HG02870 (cell line): ENCODE results near the gene TATDN3.
A peak's percentile ranks its signal among the peaks of the same experiment; 100 is the strongest.
"Not testable (repeated sequence)": the region's sequence is repeated elsewhere in the genome, so short reads cannot be mapped to it uniquely, and the experiment has no call there.

Experiments used
- ATAC-seq: cut with Tn5 transposase; IDR thresholded peaks from one replicate; pipeline ENCODE4 v1.9.1; 2021; ENCODE audit warnings: mild to moderate bottlenecking, moderate library complexity; ENCODE audit not compliant: unreplicated experiment

Gene TATDN3, protein sequence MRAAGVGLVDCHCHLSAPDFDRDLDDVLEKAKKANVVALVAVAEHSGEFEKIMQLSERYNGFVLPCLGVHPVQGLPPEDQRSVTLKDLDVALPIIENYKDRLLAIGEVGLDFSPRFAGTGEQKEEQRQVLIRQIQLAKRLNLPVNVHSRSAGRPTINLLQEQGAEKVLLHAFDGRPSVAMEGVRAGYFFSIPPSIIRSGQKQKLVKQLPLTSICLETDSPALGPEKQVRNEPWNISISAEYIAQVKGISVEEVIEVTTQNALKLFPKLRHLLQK

GRCh38 chr1:212791676-212792395 is at the start of gene TATDN3, which contains the start of gene NSL1:
TSS of gene TATDN3 (plus strand) at chr1:212791894. CDS start at chr1:212791922, 28 bp downstream.
TSS of gene NSL1 (minus strand) at chr1:212791777. CDS start at chr1:212791763, 14 bp downstream.
- peak; percentile 53 for ATAC-seq

DNA sequence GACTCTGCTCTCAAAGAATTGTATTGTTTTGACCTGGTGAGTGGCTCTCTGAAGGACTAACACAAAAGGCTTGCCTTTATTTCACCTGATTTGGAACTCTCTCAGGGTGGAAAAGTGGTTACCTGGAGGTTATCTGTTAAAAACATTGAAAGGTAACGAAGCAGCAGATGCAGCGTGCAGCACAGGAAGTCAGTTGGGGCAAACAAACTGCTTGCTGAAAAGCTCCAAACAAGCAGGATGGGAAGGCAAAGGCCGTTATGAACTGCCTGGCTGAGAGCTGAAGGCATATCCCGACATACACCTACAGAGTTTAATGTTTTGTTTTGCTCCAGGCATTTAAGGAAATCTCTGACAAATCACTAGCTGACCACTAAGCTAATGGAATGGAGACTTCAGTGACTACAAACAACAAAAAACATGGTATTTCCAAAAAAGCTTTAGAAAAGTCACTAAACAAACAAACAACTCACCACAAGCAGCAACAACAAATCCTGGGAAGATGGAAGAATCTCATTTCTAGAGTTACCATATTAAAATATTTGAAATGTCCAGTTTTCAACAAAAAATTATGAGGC is 47.7 kb upstream of the TATDN3 start:
- ATAC-seq: no peak

DNA sequence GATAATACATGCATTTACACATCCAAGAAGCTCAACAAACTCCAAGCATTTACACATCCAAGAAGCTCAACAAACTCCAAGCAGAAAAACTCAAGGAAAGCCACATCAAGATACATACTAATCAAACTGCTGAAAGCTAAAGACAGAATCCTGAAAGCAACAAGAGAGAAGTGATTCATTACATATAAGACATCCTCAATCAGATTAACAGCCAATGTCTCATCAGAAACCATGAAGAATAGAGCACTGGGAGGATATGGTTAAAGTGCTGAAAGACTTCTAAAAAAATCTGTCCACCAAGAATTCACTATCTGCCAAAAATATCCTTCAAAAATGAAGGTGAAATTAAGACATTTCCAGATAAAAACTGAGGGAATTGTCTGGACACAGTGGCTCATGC is 46.4 kb upstream of the TATDN3 start:
- ATAC-seq: no peak

DNA sequence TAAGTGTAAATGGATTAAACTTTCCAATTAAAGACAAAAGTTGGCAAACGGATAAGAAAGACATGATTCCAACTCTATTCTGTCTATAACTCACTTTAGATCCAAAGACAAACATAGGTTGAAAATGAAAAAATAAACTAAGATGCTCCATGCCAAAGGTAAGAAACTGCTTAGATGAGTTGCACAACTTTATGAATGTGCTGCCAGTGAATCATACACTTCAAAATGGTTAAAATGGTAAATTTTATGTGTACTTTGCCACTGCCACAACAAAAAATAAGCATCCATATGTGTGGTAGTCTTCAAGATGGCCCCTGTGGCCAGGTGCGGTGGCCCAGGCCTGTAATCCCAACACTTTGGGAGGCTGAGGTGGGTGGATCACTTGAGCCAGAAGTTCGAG is 45.1 kb upstream of the TATDN3 start:
- ATAC-seq: no peak

- ATAC-seq: no peak
These were observed 41.7 kb upstream of the TATDN3 start for GRCh38 chr1:212749821-212750535.

DNA sequence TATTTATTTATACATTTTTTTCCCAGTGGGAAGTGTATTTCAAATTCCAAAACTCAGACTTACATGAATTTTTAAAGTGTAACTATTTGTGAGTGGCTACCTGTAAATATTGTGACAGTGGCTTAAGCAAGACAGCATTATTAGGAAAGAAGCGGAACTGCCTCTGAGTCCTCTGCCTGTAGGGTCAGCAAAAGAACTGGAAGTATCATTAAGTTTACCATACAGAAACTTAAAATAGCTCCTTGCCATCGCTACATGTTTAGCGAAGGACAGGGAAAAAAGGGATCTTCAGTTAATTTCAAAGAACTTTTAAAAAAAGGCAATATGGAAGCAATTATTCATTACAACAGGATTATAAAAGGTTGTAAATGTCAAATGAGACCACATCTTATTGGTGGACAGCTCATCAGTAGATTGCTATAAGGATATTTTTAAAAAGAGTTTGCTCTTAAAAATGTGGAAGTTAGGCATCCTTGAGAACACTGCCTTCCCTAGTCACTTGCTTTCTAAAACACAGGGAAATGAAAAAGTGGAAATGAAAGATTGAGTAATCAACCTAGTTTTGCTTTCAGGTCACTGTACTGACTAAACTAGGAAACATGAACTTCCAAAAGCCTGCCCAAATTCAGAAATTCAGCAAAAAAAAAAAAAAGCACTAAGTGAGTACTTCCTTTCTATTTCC is 39.3 kb upstream of the TATDN3 start:
- no peak for ATAC-seq

- ATAC-seq: no peak
These were observed 38.7 kb upstream of the TATDN3 start for GRCh38 chr1:212752934-212753497.

DNA sequence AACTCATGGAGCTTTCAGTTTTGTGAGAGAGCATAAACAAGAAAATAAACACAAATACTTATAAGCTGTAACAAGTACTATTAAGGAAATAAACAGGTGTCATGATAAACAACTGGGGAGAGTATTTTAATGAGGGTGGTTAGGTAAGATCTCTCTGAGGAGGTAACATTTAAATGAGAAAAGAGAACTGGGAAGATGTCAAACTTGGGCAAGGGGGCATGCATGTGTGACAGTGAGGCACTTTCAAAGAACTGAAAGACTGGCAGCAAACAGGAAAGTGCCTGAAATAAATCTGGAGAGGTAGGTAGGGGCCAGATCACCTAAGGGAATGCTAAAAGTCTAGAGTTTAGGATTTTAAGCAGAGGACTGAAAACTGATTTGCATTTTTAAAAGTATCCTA is 37.9 kb upstream of the TATDN3 start:
- ATAC-seq: no peak

DNA sequence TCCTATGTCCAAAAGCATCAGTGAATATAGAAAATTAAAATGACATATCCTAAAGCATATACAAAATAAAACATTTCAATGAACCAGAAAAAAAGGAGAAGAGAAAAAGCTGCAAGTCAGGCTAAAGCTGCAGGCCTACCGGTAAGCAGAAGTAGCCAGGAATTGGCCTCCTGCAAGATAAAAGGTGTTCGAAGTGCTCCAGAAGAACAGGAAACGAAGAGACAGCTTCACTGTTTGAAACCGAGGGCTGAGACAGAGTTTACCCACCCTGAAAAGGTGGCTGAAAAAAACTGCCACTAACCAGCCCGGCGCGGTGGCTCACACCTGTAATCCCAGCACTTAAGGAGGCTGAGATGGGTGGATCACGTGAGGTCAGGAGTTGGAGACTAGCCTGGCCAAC is 37.5 kb upstream of the TATDN3 start:
- peak; percentile 42 for ATAC-seq

DNA sequence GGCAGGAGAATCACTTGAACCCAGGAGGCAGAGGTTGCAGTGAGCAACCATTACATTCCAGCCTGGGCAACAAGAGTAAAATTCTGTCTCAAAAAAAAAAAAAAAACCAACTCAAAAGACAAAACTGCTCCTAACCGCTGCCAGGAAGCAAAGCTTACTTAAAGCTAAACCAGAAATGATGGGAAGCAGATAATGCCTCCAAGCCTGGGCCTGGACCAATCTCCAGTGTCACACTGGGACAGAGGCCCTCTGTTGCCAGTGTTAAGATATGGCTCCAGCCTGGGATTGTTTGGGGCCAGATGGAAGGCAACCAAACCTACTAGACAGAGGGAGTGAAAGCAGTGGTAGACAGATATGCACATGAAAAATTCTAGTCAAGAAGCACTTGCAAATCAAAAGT is 37.0 kb upstream of the TATDN3 start:
- ATAC-seq: no peak

GRCh38 chr1:212759683-212760082 is 32.0 kb upstream of the TATDN3 start:
- no peak for ATAC-seq

GRCh38 chr1:212760126-212760823 is 31.4 kb upstream of the TATDN3 start:
- ATAC-seq: no peak

GRCh38 chr1:212762234-212762633 is 29.5 kb upstream of the TATDN3 start:
- ATAC-seq: no peak

DNA sequence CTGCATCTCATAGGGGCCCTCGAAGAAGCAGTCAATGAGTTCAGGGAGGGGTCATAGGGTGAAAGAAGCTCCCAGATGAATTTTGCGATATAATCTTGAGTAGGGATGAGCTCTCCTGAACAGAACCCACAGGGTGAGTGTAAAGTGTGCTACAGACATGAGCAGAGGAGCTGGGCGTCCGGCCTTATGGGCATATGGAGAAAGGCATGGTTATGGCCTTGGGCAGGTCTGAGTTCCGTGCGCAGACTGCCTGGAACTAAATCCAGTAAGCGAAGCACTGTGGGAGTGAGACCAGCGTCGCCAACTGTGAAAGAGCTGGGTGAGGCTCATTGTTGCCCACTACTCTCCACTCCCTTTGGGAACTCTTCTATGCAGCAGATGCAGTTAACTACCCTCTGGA is 28.9 kb upstream of the TATDN3 start:
- no peak for ATAC-seq

DNA sequence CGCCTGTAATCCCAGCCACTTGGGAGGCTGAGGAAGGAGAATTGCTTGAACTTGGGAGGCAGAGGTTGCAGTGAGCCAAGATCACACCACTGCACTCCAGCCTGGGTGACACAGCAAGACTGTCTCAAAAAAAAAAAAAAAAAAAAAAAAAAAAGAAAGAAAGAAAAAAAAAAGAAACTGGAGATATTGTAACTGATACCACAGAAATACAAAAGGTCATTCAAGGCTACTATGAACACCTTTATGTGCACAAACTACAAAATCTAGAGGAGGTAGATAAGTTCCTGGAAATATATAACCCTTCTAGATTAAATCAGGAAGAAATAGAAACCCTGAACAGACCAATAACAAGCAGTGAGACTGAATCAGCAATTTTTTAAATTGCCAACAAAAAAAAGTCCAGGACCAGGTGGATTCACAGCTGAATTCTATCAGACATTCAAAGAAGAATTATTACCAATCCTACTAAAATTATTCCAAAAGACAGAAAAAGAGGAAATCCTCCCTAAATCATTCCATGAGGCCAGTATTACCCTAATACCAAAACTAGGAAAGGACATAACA is 26.9 kb upstream of the TATDN3 start:
- ATAC-seq: not testable (repeated sequence)

DNA sequence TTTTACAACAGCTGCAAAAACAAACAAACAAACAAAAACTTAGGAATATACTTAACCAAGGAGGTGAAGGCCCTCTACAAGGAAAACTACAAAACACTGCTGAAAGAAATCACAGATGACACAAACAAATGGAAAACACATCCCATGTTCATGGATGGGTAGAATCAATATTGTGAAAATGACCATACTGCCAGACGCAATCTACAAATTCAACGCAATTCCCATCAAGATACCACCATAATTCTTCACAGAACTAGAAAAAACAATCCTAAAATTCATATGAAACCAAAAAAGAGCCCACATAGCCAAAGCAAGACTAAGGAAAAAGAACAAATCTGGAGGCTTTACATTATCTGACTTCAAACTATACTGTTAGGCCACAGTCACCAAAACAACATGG is 24.9 kb upstream of the TATDN3 start:
- not testable (repeated sequence) for ATAC-seq

DNA sequence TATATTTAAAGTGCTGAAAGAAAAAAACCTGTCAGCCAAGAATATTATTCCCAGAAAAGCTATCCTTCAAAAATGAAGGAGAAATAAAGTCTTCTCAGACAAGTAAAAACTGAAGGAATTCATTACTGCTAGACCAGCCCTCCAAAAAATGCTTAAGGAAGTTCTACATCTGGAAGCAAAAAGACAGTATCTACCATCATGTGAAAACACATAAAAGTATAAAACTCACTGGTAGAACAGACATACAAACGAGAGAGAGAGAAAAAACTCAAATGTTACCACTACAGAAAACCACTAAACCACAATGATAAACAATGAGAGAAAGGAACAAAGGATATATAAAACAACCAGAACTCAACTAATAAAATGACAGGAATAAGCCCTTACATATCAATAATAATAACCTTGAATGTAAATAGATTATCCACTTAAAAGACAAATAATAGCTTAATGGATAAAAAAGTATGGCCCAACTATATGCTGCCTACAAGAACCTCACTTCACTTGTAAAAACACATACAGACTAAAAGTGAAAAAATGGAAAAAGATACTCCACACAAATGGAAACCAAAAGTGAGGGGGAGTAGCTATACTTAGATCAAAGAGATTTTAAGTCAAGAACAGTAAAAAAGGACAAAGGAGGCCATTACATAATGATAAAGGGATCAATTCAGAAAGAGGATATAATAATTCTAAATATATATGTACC is 22.1 kb upstream of the TATDN3 start:
- peak; percentile 50 for ATAC-seq

GRCh38 chr1:212771341-212771740 is 20.4 kb upstream of the TATDN3 start:
- ATAC-seq: no peak

- no peak for ATAC-seq
These were observed 18.7 kb upstream of the TATDN3 start for GRCh38 chr1:212773011-212773410.
